Activated CD4-positive, alpha-beta T cell treated with anti-CD3 and anti-CD28 coated beads for 48 hours (primary cell): ENCODE results near the gene CCDC102B.
"Not testable (repeated sequence)": the region's sequence is repeated elsewhere in the genome, so short reads cannot be mapped to it uniquely, and the experiment has no call there.

ENCODE experiments used
- DNase-seq: peaks from one replicate; pipeline ENCODE4 v3.0.0-alpha.2; 2020

Gene CCDC102B

DNA sequence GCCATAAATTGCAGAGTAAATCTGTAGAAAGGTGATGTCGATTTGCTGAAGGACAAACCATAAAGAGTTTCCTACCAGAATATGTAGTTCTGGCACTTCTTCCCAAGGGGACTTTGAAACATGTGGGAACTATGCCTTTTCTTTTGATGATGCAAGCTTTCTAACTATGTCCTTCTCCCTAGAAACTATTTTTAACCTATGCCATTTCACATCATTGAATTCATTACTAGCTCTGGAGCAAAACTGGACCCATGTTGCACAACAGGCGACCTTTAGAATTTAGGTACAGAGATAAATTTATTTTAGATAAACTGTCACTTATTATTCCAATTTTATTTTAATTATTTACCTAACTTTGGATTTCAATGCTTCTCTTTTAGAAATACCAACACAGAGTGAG lies 186.5 kb downstream of the CCDC102B start:
- DNase-seq = no peak

DNA sequence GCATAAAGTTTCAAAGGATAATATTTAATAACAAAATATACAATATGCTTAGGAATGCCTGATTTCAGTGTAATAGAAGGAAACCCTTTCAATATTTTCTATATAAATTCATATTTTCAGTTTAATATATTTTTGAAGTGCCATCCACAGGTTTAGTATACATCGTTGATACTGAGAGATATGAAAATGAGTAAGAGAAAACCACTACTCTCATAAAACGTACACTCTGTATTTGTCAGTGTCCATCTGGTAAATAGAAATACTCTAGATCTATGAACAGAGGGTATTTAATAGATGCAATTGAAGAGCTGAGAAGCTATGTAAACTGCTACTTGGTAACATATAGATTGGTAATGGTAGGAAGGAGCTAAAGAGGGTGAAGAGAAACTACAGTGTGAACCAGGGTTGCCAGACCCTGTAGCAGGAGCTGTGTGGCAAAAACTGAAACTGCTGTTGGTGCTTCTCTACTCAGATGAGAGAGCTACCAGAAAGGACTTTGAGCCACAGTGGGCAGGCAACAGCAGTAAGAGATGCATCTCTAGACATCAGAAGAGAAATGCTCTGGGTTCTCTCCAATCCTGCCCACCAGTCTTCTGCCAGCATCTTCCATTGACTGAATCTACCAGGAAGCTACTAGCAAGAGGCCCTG lies 187.4 kb downstream of the CCDC102B start:
- no peak for DNase-seq

DNA sequence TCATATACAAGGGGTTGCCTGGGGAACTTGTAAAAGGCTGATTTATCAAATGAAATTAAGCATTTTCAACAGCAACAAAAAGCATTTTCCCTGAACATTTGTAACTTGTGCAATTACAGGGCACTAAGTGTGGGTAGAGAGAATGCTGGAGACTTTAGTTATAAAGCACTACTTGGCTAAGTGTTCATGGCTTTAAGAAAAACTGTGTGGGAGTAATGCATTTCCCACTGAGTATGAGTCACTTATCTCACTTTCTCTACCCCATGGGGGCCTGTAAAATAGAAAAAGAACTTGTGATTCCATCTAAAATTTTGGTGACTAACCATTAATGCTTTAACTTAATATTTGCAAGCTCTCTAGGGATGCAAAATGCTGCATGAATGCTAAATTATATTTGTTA lies 193.4 kb downstream of the CCDC102B start:
- DNase-seq = no peak

DNA sequence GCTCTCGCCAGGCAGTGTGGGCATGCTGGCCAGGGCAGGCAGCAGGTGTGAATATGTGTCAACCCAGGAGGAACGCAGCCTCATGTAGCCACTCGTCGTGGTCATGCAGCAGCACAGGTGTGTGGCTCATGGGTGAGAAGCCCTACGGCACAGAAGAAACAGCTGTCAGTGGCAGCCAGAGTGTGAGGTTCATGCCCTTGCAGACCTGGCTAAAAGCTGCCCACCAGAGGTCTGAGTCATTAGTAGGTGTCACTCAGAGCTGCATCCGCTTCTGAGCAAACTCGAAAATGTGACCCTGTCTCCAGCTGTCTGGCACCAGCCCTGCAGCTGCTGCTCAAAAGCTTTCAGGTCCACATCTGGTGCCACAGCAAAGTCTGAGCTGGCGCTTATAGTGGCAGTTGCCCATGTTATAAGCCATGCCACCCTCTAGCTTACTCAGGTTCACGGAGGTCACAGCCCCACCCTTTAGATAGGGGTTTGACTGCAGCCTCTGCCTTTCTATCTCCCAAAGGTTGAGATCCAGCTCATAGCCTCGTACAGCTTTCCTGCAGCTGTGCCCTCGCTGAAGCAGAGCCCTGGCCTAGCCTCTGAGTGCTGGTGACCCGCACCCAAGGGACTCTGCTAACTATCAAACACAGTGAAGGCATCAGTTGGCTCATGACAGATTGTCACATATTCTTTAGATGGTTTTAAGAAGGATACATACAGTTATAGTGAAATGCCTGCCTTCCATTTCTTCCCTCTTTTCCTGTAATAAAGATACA lies 195.0 kb downstream of the CCDC102B start:
- DNase-seq = no peak

DNA sequence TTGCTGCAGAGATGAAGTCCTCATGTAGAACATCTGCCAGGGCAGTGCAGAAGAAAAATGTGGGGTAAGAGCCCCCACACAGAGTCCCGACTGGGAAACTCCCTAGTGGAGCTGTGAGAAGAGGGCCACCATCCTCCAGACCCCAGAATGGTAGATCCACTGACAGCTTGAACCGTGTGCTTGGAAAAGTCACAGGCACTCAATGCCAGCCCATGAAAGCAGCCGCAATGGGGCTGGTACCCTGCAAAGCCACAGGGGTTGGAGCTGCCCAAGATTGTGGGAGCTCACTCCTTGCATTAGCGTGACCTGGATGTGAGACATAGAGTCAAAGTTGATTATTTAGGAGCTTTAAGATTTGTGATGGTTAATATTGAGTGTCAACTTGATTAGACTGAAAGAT lies 197.8 kb downstream of the CCDC102B start:
- DNase-seq = no peak

DNA sequence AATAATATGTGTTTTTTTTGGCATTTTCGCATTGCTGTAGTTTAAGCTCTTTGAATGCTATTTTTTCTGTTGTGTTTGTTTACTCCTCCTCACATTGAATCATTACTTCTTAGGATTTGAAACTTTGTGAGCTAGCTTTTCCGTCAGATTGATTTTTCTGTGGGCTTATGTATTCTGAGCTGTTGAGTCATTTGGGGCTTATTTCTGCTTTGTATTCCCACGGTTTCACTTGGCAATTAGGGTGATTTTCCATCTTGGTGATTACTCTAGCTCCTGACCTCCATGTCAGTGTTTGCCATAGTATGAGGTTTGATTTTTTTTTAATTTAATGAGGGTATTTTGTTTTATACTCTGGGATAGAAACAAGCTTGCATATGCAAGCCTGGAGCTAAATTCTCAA lies 200.0 kb downstream of the CCDC102B start:
- DNase-seq = no peak

DNA sequence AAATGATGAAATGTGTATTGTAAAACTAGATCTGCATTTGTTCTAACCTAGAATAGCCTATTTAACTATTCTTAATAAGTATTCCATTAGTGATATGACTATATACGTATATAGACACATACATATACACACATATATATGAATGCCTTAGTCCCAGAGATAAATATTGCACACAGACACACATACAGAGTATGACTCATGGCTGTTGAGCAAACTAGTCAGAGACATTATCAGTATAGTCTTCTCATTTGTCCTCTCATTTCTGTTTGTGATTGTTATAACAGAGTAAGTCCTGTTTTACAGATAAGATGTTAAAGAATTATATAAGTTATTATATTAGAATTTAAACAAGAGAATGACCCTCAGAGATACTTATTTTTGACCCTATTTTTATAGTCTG lies 202.5 kb downstream of the CCDC102B start:
- DNase-seq = no peak

DNA sequence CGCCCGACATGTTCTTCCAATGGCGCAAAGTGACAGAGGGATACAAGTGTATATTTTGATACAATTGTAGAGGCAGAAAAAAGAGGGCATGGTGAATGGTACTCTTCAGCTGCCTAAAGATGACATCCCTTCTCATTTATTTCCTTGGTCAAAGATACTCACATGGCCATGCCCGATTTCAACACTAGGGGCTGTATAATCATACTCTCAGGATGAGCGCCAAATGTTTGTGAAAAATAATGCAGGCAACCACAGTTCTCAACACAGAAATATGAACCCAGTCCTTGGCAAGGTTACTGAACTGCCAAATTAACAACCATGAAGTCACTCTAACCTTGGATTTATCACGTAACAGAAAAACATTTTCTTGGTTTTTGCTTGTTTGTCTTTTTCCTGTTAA lies 204.4 kb downstream of the CCDC102B start:
- DNase-seq = no peak

DNA sequence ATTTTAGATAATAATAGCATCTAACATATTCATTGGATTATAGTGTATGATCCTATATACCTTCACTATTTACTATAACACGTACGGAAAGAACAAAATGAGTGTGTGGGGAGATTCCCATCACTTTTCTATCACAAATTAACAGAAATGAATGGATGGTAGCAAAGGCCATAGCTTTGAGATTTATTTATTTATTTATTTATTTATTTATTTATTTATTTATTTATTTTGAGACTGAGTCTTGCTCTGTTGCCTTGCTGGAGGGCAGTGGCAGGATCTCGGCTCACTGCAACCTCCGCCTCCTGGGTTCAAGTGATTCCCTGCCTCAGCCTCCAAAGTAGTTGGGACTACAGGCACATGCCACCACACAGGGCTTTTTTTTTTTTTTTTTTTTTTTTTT lies 208.3 kb downstream of the CCDC102B start:
- not testable (repeated sequence) for DNase-seq

DNA sequence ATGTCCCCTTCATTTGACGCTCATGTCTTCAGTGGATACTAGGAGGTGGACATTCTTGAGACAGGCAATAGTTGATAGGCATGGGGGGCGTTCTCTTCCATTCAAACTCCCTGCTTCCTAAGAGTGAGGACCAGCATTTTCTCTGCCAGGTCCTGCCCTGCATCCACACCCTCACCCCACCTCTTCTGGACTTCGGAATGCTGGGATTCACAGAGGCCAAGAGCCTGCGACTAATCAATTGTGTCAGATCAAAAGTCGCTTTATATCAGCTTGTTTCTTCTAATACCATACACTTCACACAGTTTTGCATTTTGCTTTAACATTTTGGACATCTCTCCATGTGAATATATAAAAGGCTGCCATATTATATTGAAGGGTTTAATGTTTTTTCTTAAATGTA lies 210.7 kb downstream of the CCDC102B start:
- no peak for DNase-seq

DNA sequence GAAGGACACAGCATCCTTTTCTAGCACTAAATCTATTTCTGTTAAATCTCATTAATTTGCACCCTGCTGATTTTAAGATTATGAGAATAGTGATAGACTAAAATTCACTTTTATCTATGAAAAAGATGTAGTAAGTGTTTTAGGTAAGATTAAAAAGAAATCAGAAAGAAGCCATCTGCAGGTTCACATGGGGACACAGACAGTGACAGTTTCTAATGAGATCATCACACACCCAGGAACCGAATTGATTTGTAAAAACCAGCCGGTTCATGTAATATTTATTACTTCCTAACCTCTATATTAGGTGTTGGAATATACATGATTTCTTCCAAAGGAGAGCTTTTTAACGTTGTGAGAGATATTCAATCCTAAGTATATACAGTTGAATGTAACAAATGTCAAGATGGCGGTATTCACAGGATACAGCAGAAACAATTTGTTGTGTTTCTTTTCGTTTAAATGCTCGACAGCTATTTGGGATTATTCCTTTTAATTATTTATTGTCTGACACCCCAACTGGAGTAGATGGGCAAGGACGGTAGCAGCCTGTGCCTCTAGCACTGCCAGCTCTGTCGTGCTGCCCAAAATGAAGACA lies 223.4 kb downstream of the CCDC102B start:
- DNase-seq = no peak

DNA sequence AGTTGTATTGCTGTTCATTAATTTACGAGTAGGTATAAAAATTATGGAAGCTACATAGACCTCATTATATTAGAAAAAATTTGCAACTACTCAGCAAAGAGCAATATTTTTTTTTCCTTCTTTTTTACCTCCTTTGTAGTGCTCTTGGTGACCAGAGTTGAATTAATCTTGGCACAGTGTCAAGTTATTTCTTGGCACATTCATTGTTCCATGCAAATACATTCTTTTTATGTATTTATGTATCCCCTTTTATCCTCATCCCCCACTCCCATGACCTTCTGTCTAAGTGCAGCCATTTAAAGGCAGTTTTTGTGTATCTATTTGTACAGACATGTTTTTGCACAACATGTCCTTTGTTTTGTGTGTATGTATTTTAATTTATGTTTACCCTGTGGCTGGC lies 224.5 kb downstream of the CCDC102B start:
- DNase-seq = no peak

DNA sequence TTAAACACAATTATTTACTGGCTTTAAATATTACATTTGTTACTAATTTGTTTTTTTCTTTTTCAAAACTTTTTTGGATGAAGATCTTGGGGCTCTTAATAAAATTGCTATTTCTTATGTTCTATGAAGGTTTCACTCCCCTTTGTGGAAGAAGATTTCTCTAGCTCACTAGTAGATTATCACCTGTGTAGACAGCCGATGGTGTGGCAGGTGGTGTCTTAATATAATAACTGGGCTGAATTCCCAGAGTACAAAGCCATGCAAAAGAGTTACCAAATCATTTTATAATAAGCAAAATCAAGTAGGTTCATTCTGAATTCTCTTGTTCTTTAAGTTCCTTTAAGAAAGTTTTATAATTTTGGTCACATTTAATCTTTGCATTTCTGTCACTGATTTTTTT lies 233.7 kb downstream of the CCDC102B start:
- no peak for DNase-seq

DNA sequence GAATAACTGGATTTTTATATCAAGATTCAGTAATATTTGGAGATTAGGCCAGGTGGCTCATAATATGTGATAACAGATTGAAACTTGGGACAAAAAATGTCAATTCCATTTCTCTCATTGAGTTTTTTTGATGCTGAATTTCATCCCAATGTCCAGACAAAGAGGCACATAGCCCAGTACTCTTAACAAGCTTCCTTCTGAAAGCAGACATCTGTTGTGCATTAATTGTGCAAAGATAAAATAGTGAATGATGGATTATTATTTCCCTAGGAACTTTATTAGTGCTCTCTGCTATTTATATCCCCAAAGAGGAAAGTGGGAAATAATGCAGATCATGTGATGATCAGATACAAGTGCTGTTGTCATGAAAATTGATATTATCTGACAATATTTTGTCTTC lies 234.1 kb downstream of the CCDC102B start:
- DNase-seq = no peak

DNA sequence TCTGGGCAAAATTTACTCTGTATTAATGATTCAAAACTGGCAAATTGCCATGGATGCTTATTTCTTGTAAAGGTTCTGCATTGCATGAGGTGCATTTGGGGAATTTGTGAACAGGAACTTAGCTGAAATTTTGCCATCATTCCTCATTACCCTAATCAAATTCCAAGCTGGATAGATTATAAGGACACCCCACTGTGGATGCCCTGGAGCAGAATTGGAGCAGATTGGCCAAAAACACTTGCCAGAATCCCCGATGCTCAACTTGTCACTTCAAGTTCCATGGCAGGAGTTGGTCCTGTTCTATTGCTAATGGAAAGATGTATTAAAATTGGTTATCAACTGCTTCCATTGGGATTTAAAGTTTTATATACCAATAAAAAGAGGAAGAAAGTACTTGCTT lies 237.9 kb downstream of the CCDC102B start:
- DNase-seq = no peak

DNA sequence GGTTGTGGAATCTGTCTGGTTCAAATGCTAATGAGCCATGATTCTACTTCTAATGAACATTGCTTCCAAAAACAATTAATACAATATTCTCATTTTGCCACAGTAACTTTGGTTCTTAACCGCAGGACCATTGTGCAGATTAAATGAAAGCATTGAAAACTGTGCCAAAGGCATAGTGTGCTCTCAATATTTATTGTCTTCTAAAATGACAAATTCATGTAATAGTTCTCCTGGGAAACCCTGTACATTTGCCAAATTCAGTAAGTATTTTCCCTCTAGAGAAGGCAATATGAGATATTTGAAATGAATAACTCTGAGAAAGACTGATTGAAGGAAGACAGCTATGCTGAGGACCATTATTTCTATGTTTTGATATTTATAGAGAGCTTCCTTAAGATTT lies 246.3 kb downstream of the CCDC102B start:
- DNase-seq = no peak

DNA sequence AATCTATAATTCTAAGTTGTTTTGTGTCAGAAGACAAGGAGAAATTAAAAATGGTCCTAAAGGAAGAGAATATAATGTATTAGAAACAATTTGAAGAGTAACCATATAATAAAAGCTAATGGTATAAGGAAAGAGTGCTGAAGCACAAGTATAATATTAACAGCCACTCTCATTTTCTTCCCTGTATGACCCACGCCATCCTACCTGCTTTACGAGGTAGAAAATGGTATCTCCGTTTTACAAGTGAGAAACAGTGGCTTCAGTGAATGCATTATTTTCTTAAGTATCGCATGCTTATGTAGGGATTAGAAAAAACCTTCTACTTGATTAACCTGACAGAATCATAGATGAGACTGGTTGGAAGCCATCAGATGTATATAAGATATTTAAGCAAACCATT lies 266.2 kb downstream of the CCDC102B start:
- no peak for DNase-seq

DNA sequence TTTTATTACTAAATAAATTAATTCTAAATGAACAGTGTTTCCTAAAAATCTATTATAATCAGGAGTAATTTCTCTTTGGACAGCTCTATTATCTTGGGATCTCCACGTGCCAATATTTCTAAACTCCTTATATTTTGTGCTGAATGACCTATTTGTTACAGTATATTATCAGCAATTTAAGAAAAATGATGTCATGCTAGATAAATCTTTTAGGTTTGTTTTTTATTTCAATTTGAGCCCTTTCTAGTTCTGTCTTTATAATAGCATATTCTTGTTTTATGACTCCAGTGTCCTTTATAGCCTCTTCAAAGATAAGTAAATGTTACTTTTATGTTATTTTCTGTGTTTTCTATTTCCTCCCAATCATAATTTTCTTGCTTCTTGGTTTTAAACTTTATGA lies 269.2 kb downstream of the CCDC102B start:
- no peak for DNase-seq

DNA sequence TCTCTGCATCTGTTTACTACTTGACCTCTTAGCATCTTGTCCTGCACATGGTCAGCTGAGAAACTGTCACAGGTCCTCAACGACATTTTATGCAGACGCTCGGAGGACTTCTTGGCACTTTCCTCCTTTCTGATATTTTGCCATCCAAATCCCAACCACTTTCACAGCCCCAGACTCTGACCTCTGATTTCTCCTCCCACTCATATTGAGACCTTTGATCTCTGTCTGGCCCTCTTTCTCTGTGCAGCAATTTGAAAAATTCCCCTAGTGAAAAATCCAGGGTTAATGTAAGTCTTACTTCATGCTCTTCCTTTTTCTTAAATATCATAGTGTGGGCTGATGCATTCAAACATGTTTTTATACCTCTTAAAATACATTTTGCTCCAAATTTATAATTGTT lies 273.8 kb downstream of the CCDC102B start:
- DNase-seq = no peak

DNA sequence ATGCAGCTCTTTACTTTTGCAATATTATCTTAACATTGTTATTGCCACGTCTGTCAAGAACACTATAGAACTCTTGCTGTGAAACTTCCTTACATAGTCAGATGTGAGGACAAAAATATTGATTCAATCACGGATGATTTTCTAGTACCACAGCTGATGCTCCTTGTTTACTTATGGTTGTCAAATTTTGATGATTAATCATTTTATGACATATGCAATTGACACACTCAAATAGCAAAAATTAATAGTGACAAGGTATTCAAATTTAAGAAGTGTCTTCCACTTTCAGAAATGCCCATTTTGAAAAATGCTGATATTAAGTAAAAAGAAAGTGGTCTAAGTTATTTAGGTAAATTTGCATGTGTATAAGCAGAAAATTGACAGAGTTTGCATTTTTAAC lies 284.0 kb downstream of the CCDC102B start:
- DNase-seq = no peak

DNA sequence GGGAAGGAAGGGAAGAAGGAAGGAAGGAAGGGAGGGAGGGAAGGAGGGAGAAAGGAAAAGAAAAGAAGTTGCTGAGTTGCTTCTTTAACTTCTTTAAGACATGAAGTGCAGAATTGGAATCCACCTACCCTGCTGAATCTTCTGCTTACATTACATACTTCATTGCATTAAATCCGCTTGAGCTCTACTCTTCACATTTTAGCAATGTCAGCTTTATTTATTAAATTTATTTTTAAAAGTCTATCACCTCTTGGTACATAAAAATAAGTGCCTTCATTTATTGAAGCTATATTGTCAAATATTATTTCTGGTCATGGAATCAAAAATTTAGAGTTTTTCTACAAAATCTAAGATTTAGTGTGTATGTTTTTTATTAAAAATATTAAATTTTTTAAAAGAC lies 284.6 kb downstream of the CCDC102B start:
- no peak for DNase-seq

DNA sequence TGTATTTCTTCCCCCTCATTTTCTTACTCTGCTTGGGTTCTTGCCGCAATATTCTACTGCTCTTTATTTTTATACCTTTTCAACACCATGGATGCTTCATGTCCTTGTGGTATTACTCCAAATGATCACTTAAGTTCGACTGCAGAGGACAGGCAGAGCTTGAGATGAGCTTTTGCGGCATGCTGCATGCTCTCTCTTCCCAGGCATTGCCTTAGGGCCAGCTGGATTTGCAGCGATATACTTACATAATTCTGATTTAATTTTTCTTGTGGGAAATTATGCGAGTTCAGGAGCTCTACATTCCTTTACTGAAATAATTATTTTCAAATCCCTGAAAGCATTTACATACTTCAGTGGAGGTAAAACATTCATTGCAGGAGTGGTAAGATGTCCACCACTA lies 288.1 kb downstream of the CCDC102B start:
- DNase-seq = no peak

DNA sequence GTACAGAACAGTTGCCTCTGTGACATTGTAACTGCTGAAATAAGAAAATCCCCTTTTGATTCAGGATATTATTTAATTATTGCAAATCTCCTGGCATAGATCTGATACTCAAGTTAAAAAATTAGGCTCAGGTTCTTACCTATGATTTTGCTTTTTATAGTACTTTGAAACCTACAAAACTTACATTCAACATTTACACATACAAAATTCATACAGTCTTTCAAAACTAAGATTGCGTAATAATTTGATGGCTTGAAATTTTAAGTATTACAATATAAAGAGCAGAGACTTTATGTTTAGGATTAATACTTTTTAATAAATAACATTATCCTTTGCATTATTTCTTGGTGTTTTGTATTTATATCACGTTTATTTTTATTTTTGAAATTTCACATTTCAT lies 291.1 kb downstream of the CCDC102B start:
- DNase-seq = no peak

DNA sequence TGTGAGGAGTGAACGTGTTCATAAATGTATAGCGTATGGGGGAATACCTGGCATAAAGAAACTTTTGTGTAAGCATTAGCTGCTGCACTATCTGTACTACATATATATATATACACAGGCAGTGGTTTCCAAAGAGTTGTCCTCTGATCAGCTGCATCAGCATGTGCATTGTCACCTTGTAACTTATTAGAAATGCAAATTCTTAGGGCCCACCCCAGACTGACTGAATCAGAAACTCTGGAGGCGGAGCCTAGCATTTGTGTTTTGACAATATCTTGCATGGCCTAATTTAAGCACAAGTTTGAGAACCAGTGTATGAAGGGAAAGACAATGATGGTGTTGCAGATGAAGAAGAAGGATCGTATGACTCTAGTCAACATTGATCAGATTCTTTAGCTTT lies 299.5 kb downstream of the CCDC102B start:
- DNase-seq = no peak

DNA sequence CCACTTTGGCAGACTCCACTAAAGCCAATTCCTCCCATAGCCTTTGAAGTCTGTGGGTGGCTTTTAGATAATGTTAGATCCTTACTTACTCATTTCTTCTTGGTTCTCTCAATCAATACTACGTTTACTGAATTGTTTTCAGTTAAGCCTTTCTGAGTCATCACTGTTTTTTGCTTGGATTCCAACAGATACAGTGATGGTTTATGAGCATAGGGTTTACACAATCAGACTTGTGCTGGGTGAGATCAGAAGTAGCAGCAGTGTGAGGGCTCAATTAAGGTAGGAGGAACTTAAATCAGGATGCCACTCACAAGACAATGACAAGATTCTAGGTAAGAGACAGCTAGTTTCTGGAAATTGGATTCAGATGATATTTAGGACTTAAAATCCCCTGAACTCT lies 305.1 kb downstream of the CCDC102B start:
- DNase-seq = no peak
